ENCODE measurements around the gene GGT1. TPM values are rescaled to one million over a fixed set of nuclear protein-coding genes. Genes with fewer than 3 reads are reported as not detected.

The GGT1 gene
- total RNA-seq, 1 donor from 2014 or later, result 7.3 TPM

GRCh38 chr22:24559471-24559870, 43.5 kb upstream of the GGT1 start:
- Mint-ChIP-seq H3K4me3 (no peak overlapping the region), H3K4me1 (peaks cover 63% of the 10 kb centered on the region), H3K9me3 (no peaks in the 10 kb centered on the region), H3K36me3 (ENCODE audit: low read depth) (peaks cover 68% of the 10 kb centered on the region), H3K27ac (peak overlapping the region; percentile 9), H3K27me3 (no peaks in the 10 kb centered on the region)
- no peak for ATAC-seq (ENCODE audit: low read depth)
- DNase-seq, result no peak
- CTCF ChIA-PET, result no interaction called here
- POLR2A ChIA-PET, result interaction anchor here (0.6 kb wide), 1 partner anchor 38 kb away, joined by 8 read pairs; no protein-coding TSS in a partner anchor
- intact Hi-C loops (cut with micrococcal nuclease), result loop anchor here (5.0 kb wide), 1 partner anchor 547 kb away; the partner anchor contains the start of gene CABIN1
- no peak for TF ChIP-seq CTCF (IDR thresholded peaks at IDR 0.05)

GRCh38 chr22:24563246-24563645, 39.7 kb upstream of the GGT1 start:
- ATAC-seq (ENCODE audit: low read depth) (no peak), DNase-seq (no peak)
- POLR2A ChIA-PET, result interaction anchor here (0.7 kb wide), 1 partner anchor 558 kb away, joined by 4 read pairs; the partner anchor contains the start of gene GSTT4
- Mint-ChIP-seq H3K4me1 (peaks cover 39% of the 10 kb centered on the region), H3K9me3 (no peaks in the 10 kb centered on the region), H3K36me3 (ENCODE audit: low read depth) (peaks cover 75% of the 10 kb centered on the region), H3K27me3 (no peaks in the 10 kb centered on the region), H3K27ac (no peak overlapping the region), H3K4me3 (no peak overlapping the region)
- intact Hi-C loops (cut with micrococcal nuclease), result no loop called here
- no peak for TF ChIP-seq CTCF (IDR thresholded peaks at IDR 0.05)
- CTCF ChIA-PET, result no interaction called here

GRCh38 chr22:24564376-24565058, 38.5 kb upstream of the GGT1 start:
- Mint-ChIP-seq H3K36me3 (ENCODE audit: low read depth) (peaks cover 70% of the 10 kb centered on the region), H3K4me3 (no peak overlapping the region), H3K9me3 (no peaks in the 10 kb centered on the region), H3K4me1 (peaks cover 26% of the 10 kb centered on the region), H3K27me3 (no peaks in the 10 kb centered on the region), H3K27ac (no peak overlapping the region)
- TF ChIP-seq CTCF (IDR thresholded peaks at IDR 0.05), result no peak
- ATAC-seq (ENCODE audit: low read depth), result no peak
- POLR2A ChIA-PET, result no interaction called here
- intact Hi-C loops (cut with micrococcal nuclease), result no loop called here
- no peak for DNase-seq
- CTCF ChIA-PET, result no interaction called here

- peaks cover 23% of the 10 kb centered on the region for H3K4me1 Mint-ChIP-seq
- TF ChIP-seq CTCF (IDR thresholded peaks at IDR 0.05), result no peak
- POLR2A ChIA-PET, result no interaction called here
- intact Hi-C loops (cut with micrococcal nuclease), result no loop called here
- H3K4me3 Mint-ChIP-seq, result no peak overlapping the region
- CTCF ChIA-PET, result no interaction called here
- H3K9me3 Mint-ChIP-seq, result no peaks in the 10 kb centered on the region
- ATAC-seq (ENCODE audit: low read depth) (no peak), DNase-seq (no peak)
- H3K27me3 Mint-ChIP-seq, result no peaks in the 10 kb centered on the region
- H3K36me3 Mint-ChIP-seq (ENCODE audit: low read depth), result peaks cover 72% of the 10 kb centered on the region
- no peak overlapping the region for H3K27ac Mint-ChIP-seq
Measured at GRCh38 chr22:24565077-24565476, 37.9 kb upstream of the GGT1 start.

- POLR2A ChIA-PET, result no interaction called here
Measured at GRCh38 chr22:24566899-24567511, 36.0 kb upstream of the GGT1 start.

More at GRCh38 chr22:24566899-24567511, 36.0 kb upstream of the GGT1 start:
- DNase-seq (no peak), ATAC-seq (ENCODE audit: low read depth) (no peak)
- no peaks in the 10 kb centered on the region for H3K27me3 Mint-ChIP-seq
- intact Hi-C loops (cut with micrococcal nuclease), result no loop called here
- CTCF ChIA-PET, result no interaction called here
- no peak overlapping the region for H3K4me3 Mint-ChIP-seq
- peaks cover 21% of the 10 kb centered on the region for H3K4me1 Mint-ChIP-seq
- H3K36me3 Mint-ChIP-seq (ENCODE audit: low read depth), result peaks cover 78% of the 10 kb centered on the region
- H3K27ac Mint-ChIP-seq, result no peak overlapping the region
- no peak for TF ChIP-seq CTCF (IDR thresholded peaks at IDR 0.05)
- H3K9me3 Mint-ChIP-seq, result no peaks in the 10 kb centered on the region

Data from activated B cell treated with CpG ODN at 0.5 μM for 24 hours (primary cell).